ENCODE data around the gene ASTN2.

ASTN2 gene

DNA sequence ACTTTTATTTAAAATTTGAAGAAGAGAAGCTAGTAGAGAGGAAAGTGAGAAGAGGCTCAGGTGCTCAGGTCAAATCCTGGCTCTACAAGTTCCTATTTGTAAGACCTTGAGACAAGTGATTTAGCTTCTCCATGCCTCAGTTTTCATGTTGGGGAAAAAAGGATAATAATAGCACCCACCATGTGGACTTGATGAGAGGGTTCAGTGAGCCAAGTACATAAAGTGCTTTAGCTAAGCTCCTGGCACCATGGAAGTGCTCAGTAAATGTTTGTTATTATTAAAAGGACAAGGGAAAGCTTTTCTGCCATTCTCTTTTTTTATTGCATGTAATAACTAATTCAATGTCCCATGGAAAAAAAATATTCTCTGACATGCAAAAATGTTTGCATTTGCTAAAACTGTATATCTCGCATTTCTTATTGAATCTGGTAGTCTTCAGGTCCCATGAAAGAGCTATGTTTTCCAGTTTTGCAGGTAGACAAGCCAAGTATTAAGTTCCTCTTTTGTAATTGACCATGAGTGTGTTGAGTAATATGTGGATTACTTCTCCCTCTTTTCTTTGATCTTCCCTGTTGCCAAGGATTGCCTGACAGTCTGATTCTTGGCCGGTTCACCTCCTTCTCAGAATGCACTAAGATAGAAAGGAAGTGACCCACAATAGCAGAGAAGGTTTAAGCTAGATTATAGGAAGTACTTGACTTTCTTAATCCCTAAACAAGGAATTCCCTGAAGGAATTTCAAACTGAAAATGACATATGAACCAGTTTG, 773.4 kb downstream of the ASTN2 start:
- DNase-seq, result no peak

DNA sequence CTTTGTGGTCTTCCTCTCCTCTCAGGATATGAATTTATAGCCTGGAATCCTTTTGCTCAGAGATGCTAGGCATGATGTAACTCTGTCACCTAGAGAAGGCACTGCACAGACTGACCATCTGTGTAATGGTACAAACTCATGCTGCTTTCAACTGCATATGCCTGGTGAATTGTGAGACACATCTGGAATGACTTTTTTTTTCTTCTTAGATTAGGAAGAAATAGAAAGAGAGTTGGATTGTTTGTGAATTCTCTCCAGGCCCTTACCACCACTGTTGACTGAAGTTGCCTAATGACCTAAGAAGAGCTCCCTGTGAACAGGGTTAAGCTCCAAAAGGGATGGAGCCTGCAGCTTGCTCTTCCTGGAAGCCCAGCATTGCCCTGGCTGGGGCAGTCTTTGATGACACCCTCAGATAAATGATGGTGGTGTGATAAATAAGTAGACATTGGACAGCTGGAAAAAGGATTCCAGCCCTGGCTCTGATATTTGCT, 775.6 kb downstream of the ASTN2 start:
- no peak for DNase-seq

DNA sequence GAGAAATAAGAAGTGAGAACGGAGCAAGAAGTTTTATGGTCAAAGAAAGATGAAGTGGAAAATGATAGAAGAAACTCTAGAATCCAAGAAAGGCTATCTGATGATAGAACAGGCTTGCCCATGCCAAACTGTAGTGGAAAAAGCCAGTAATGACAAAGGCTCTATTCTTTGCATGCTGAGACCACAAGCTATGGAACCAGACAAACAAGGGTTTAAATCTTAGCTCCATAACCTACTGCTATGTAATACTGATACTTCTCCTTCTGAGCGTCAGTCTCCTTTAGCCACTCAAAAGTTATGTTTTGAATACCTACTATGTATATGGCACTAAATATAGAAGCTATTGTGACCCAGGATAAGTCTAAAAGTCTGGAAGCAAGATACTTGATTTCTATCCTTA, 778.9 kb downstream of the ASTN2 start:
- DNase-seq, result no peak

DNA sequence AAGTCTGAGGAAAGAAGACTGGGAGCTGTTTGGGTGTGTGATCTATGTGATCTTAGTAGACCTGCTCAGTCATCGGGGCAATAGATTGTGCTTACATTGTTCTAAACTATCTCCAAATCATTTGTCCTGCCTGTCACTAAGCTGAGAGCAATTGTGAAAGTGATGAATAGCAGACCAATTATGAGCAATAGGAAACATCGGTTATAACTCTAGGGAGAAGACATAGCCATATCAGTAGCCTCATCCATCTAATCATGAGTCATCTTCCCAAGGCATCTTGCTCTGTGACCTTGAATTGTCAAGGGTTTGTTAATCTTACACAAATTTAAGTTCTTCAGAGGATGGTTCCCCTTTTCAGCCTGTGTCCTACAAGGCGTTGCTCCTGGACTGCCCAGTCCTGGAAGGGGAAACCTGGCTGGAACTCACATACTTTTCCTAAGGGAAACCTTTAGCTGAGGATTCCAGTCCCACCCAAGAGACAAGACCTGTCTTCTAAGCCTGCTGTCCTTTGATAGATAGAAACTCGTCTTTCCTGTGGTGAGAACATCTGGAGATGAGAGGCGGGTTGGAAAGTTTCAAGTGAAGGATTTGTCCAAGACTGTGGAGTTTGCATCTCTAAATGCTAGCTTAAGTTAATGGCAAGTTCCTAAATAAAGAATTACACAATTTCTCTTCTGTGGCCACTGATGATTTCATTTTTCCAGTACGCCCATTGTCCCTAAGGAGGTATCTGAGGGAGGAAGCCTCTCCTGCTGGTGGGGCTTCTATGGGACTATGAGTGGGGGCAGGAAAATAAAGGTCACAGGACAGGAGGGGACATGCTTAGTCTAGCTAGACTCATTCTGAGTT, 781.6 kb downstream of the ASTN2 start:
- no peak for DNase-seq

DNA sequence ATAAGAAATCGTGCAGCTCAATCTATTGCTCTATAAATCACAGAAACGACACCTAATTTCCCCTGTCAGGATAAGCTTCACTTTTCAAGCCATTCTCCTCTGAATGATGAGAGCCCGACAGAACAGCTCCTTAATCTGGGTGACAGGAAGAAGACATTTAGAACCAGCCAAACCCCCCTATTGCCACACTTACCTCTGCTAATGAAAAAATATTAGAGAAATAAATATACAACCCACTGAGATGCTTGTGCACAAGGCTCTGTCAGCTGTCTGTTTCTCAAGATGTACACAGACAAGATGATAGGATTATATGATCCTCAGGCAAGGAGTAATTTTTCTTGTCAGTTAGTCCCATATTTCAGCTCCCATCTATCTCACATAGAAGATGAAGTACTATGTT, 785.2 kb downstream of the ASTN2 start:
- DNase-seq, result no peak

DNA sequence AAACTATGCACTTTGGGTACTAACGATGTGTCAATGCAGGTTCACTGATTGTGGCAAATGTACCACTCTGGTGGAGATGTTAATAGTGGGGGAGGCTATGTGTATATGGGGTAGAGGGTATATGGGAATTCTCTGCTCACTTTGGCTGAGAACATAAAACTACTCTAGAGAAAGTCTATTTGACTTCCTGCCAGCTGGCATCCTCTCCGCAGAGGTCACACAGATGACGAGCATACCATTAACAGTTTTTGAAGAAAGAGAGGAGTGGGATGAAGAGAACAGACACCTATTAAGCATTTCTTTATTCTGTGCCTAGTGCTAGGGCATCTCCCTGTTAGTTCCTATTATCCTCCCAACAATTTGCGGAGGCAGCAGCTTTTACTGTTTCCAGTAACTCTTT, 786.1 kb downstream of the ASTN2 start:
- DNase-seq, result no peak

DNA sequence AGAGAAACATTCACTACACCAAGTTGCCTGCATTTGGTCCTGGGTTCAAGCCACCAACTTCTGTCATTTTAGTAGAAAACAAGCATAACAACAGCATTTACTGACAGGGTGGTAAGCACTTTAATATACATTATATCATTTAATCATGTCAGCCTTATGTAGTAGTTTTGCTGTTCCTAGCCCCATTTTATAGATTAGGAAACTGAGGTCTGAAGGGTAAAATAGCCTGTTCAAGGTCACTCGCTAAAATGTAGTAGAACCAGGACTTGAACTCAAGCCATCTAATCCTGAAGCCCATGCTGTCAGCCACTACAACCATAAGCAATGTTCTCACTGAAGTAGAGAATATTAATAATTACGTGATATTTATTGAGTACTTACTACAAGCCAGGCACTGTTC, 787.4 kb downstream of the ASTN2 start:
- no peak for DNase-seq

DNA sequence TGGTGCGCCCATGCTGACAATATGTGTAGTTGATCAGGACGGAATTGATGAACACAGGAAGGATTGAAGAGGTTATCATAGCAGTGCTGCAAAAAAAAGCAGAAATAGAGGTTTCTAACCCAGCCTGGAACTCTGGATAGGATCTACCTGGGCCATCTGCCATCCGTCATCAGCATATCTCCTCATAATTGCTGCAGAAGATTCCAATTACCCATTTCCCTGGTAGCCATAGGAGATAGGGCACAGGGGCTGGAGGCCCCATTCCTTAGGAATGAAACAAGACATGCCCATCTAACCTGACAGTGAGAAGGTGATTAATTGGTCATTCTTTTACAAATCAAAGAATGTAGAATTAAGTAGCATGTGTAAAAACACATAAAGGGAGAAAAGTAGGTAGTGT, 788.1 kb downstream of the ASTN2 start:
- no peak for DNase-seq

DNA sequence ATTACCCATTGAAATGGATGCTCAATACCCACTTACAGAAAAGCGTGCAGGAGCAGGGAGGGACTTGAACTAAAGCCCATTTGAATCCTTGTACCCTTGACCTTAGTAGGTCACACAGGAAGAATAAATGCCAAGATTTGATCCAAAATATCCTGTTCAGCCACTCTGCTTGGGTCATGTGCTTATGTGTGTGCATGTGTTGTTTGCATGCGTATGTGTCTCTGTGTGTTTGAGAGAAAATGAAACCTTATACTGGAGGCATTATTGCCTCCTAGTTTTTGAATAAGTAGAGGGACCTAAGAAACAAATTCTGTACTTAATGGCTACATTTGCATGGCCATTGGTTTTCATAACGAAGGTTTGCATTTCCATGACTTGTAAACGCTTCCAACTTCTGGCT, 791.1 kb downstream of the ASTN2 start:
- no peak for DNase-seq

DNA sequence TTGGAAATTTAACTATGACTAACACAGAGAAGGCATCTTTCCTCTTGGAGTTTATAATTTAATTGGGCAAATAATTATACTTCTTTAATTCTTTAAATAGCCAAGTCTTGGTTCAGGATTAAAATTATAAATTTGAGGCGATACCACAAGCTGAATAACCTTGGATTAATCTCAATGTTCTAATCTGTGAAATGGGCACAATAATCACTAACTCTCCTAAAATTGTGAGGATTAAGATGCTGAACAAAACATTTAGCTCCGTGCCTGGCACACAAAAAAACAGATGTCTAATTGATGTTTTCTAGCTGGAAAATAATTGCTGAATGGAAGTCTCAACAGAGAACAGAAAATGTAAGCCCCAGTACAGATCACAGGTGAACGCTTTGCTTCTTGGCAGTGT, 797.5 kb downstream of the ASTN2 start:
- no peak for DNase-seq

DNA sequence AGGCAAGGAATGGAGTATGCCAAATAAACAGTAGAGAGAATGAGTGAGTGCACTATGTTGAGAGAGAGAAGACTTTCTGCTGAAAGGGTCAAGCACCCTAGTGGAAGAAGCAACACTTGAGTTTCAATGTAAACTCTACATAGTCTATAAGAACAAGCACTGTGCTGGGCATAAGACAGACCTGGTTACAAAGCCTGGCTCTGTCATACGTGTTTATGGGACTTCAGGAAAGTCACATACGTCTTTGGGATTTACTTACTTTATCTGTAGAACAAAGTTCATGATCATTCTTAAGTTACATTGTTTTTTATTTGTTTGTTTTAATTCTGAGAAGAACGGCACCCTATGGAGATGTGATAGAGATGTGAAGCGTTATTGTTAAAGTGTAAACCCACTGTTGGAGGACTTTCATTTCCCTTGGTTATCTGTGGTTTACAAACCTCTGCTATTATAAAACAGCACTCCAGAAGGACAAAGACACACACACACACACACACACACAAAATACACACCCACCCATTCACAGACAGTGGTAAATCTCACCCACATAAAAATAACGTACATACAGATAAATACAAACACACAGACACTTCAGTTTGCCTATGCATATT, 798.4 kb downstream of the ASTN2 start:
- DNase-seq, result no peak

DNA sequence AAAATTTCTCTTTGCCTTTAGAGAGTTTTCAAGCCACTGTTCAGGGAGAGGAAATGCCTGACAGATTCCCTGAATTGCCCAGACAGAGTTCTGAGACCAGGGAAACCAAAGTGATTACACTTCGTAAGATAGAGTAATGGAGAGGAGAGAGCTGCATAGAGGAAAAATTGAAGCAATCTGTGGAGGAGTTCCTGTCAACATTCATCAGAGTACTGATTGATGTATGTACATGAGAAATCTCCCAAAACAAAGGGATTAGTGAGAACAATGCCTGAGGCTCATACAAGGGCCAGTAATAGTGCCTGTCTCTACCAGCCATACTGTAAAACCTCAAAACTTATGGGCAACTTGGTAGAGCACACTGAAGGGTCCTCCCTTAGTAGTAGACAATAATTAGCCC, 806.8 kb downstream of the ASTN2 start:
- no peak for DNase-seq

DNA sequence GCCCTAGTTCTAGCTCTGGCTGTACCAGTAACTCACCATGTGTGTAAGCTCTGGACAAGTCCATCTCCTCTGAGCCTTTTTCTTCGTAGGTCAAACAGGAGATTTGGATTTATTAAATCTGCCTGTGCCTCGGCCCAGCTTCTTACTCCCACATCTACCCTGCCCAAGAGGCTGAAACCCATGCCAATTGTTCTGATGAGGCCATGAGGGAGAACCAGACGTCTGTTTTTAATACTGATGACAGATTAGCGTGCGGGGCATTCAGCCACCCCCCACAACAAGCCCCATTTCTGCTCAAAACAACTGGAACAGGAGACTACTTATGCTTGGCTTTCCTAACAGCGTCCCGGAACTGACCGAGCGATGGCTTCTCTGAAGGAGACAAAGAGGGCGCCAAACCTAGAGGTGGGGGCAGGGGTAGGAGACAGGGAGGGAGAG, 808.9 kb downstream of the ASTN2 start:
- DNase-seq, result no peak

DNA sequence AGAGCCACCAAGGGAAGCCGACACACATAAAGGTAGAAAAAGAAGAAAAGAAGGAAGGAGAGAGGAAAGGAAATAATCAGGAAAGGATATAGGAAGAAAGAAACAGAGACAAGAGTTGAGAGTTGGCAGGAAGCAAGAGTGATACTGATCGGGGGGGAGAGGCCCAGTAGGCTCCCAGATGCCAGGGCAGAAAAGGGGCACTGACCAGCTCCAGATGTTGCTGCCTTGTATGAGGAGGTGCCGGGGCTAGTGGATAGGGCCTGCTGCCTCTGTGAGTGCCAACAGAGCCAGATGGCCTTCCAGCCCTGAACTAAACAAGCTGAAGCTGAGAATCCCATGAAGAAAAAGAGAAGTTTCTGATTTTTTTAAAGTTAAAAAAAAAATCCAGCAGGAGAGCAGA, 809.8 kb downstream of the ASTN2 start:
- no peak for DNase-seq

DNA sequence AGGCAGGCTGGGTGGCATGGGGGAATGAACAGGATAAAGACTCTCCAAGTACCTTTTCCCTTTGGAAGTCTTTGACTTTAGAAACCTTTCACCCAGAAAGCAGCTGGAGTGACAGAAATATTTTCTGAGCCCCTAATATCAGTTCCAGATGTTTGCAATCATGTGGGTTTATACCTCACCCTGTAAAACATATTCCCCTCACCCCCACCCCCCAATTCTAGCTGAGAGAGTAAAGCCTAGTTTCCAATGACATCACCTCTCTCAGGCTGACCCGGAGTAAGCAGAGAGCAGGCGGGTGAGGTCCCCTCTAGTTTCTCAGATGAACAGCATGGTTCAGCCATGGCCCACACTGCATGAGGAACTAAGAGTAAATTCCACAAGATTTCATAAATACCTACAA, 810.6 kb downstream of the ASTN2 start:
- no peak for DNase-seq

DNA sequence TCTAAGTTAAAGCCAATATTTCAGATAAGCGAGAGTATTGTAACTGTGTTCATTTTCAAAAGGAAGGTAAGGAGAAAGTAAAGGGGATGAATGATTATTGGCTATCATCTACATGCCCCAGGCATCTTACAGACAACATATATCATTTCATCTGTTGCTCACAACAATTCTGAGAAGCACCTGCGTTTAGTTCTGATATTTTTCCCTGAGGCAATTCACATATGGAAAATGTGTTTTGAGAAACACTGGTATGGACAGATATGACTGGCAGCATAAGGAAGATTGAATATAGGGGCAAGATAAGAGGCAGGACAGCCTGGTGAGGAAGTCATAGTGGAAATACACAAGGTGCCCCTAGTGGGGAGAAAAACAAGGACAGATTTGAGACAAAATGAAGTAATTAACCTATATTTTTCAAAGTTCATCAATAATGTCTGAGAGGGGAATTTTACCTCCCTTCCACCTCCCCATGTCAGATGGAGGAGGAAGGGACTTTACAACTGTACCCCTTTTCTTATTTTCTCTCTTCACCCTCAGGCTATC, 815.4 kb downstream of the ASTN2 start:
- no peak for DNase-seq

DNA sequence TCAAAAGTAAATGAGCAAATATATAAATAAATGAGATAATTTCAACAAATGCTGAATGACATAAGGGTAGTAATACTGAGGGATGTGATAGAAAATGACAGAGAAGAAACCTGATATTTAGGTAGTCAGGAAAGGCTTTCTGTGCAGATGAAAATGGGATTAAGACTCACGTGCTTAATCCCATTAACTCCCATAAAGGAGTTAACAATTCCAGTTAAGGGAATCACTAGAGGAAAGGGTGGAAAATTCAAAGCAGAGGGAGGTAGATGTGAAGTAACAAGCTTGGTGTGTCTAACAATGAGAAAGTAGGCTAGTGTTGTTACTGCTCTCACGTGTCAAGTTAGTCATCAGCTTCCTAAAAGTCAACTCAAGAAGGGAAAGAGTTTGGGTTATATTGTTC, 818.2 kb downstream of the ASTN2 start:
- DNase-seq, result no peak

DNA sequence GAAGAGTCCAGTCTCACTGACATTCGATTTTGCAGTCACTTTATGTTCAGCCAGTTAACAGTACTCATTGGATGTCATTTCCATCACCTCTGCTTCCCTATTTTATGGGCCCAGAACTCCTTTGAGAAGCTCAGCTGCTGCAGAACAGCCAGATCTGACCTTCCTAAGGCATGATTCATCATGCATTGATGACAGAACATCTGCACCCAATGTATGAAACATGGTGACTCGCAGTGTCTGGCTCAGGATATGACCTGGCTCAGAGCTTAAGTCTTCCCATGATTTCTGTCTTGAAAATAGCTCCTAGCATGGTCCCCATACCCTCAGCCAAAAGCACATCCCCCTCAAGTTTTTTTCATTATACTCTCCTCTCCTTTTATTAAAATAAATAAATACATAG, 820.3 kb downstream of the ASTN2 start:
- no peak for DNase-seq

DNA sequence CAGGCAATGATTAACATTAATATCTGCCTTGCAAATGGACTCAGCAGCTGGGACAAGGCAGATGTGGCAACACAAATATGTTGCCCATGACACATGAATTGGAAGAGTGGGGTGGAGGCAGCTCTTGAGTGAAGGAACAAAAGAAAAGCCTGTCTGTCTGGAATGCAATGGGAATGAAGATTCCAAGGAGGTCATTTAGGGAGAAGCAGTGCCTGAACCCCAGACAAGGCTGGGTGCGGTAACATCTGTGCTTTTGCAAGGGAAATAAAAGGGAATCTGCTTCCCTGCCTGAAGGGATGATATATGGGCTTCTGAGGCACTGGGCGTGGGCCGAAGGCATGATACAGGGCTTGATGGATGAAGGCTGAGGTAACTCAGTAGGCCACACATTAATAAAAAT, 821.9 kb downstream of the ASTN2 start:
- DNase-seq, result no peak

DNA sequence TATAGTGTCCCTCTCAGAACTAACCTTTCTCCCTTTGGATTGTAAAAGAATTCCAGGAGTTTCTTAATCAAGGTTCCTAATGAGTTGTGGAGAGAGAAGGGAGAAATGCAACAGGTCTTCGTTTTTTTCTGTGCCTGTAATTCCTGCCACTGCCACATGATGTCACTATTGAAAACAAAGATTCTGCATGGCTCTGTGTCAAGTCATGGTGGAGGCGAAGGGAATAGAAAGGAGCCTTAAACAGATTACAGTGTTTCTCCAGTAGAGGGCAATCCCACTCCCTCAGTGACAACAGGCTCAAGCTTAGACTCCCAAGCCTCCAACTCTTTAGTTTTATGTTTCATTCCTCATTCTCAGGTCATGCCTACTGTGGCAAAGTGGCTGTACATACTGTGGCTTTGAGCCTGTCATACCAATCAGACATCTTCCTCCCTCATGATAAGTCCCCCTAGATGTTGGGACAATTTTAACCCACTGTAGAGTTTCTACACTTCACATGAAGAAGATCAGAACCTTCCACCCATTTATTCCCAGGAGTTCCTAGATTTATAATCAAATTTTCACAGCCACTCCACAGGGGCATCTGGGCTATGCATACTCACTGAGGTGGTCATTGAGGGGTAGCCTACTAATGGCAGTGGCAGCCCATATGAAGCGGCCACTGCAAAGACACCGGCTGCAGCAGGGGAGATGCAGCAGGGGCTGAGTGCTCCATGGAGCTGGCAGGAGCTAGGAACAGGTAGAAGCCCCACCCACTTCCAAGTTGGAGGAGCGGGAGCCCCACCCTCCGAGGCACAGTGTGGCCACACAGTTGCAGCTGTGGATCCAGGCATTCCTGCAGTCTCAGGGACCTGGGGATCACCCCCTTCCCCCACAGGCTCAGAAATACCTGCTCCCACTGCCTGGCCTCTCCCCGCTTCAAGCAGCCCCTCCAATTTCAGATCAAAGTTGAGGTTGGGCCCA, 825.2 kb downstream of the ASTN2 start:
- DNase-seq, result no peak

DNA sequence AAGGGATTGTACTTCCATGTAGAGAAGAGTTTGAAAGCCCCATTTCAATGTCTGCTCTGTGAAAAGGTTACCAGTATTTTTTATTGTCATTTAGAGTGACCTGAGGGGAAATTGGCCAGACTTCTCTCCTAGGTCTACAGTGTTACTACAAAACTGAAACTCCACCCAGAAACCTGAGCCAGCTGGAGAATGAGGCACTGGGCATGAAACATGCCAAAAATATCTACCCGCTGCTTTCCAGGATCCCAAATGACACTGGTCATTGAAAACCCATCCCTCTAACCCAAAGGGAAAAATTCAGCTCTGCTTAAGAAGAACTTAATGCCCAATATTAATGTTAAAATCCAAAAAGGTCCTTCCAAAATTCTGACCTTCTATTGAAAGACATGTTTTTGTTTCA, 826.9 kb downstream of the ASTN2 start:
- DNase-seq, result no peak

DNA sequence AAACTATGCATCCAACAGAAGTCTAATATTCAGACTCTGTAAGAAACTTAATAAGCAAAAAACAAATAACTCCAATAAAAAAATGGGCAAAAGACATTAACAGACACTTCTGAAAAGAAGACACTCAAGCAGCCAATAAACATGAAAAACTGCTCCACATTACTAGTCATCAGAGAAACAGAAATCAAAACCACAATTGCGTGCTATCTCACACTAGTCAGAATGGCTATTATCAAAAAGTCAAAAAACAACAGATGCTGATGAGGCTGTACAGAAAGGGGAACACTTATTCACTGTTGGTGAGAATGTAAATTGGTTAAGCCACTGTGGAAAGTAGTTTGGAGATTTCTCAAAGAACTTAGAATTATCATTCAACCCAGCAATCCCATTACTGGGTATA, 829.0 kb downstream of the ASTN2 start:
- DNase-seq, result no peak
